HL-60/S4 treated with retinoic acid at 250 ng/mL for 4 days and 3 days (cell line): ENCODE results near the gene TMEFF1.

Source experiments
- in situ Hi-C: fragments of 300-500 bp; cut with MboI; formaldehyde crosslinking; loops from 2 replicates; pipeline ENCODE4 v1.7.0; 2022; ENCODE audit warnings: low sequenced_read_pairs

The TMEFF1 gene

GRCh38 chr9:100573655-100574260 lies 100.8 kb downstream of the TMEFF1 start:
- in situ Hi-C loops: no loop called here

DNA sequence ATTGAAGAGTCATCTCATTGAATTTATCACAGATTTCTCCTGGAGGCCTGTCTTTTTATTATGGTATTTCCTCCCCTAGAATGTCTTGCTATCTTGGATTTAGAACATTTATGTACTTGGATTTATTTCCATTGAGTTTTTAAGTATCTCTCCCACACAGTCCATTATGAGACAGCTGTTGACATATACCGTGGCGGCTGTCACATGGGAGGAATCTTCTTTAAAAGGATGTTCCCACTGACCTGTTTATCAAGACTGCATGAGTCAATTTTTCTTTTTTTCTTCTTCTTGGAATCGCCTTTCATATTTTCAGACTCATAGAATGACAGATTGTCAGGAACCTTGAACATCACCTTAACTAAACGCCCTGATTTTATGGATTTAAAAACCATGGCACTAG lies 102.1 kb downstream of the TMEFF1 start:
- in situ Hi-C loops: no loop called here

GRCh38 chr9:100575765-100576386 lies 102.9 kb downstream of the TMEFF1 start:
- in situ Hi-C loops: no loop called here

DNA sequence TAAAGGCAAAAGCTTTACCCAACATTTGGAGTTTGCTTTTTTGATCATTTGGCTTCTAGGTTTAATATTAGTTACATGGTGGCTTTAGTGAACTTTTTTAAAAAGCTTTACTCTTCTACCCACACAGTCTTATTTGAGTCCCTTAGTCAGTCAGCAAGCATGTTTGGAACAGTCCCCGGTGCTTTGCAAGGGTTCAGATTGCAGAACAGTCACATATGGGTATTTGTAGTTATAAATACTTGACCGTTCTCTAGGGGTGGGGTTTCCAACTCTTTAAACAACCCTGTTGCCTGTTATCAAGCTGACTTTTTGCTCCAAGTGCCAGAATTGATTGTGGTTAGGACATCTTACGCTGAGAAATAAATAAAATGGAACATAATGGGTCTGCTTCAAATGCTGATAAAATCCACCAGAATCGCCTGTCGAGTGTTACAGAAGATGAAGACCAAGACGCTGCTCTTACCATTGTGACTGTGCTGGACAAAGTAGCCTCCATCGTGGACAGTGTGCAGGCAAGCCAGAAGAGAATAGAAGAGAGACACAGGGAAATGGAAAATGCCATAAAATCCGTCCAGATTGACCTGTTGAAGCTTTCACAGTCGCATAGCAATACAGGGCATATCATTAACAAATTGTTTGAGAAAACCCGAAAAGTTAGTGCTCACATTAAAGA lies 105.0 kb downstream of the TMEFF1 start, which contains the start of gene CAVIN4:
TSS of gene CAVIN4 (plus strand) at position 304 of the 673 bp plus-strand sequence. CDS start at position 369, 65 bp downstream.
- in situ Hi-C loops: no loop called here

DNA sequence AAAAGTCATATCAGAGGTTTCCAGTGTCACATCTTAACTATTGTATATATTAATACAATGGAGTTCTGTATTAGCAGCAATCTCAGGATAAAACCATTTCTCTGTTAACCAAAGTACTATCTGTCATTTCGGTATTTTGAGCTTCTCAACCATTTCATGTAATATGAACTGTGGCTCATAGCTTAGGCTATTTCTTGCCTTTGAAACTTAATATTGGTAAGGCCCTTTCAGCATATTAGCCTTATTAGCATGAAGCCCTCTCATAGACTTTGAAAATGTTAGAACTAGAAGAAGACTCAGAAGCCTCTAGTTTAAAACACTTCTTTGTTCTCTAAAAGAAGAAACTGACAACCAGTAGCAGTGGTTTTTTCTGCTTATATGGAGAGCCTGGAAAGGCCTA lies 105.7 kb downstream of the TMEFF1 start:
- in situ Hi-C loops: no loop called here

GRCh38 chr9:100579665-100580064 lies 106.7 kb downstream of the TMEFF1 start:
- in situ Hi-C loops: no loop called here

GRCh38 chr9:100580257-100580656 lies 107.3 kb downstream of the TMEFF1 start:
- in situ Hi-C loops: no loop called here

GRCh38 chr9:100581081-100581480 lies 108.1 kb downstream of the TMEFF1 start:
- in situ Hi-C loops: no loop called here

DNA sequence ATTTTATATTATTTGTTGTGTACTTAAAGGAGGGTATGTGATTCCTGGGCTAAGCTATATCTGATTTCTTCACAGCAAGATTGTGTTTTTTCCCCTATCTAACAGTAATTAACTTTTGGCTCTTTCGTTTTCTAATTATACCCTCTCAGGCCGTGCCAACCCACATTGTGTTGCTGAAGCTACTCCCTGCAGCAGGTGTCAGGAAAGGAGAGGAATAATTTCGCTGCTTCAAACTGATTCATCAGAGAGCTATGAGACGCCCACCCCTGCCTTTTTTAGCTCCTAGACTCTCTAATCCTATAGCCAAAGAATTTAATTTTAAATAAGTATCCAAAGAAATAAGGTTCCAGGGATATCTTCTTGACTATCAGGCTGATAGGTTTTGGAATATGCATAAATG lies 108.7 kb downstream of the TMEFF1 start:
- in situ Hi-C loops: no loop called here

DNA sequence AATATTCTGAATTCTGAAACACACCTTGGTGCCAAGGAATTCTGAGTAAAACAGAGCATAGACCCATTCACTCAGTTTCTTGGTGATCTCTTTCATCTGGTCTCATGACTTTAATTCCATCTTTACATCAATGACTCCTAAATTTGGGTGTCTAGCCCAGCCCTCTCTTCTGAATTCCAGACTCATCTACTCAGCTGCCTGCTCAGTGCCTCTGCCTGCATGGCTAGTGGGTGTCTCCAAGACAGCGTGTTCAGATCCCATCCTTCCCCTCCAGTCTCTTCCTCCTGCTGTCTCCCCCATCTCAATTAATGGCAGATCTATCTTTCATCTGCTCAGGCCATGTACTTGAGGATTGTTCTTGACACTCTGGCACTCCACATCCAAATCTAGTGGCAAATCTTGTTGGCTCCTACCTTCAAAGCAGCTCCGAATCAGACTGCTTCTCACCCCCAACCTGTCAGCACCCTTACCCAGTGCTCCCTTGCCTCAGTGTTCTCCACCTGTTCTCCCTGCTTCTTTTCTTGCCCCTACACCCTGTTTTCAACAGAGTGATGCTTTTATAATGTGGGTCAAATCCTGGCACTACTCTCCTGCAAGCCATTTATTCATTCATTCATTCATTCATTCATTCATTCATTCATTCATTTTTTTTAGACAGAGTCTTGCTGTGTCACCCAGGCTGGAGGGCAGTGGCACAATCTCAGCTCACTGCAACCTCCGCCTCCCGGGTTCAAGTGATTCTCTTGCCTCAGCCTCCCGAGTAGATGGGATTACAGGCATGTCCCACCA lies 110.3 kb downstream of the TMEFF1 start:
- in situ Hi-C loops: no loop called here

DNA sequence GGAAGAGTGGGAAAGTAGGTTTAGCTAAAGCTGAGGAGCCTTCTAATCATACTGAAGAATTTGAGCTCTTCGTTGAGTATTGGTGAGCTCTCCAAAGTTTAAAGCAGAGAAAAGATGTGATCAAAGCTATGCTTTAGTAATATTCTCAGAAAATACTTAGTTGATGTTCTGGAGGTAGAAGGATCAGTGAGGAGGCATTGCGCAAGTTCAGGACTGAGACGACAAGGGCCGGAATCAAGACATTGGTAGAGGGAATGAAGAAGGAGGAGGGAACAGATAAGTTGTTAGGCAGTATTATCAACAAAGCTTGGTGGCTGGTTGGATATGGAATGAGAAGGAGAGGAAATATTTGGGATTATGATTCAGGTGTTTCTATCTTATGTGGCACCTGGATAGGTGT lies 112.0 kb downstream of the TMEFF1 start:
- in situ Hi-C loops: no loop called here

- in situ Hi-C loops: no loop called here
Observed at GRCh38 chr9:100586093-100586492, 113.1 kb downstream of the TMEFF1 start.

DNA sequence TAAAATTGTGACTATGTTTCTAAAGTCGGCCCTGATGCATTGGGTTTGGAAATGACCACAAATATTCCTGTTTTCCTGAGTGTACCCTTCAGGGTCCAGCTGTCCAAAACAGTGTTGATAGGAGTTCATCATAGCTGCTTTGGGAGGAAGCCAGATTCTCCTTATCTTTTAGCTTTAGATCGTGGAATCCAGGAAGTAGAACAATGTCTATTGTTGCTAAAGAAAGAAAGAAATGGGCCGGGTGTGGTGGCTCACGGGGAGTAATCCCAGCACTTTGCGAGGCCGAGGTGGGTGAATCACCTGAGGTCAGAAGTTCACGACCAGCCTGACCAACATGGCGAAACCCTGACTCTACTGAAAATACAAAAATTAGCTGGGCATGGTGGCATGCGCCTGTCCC lies 114.4 kb downstream of the TMEFF1 start:
- in situ Hi-C loops: no loop called here

GRCh38 chr9:100589582-100589981 lies 116.6 kb downstream of the TMEFF1 start:
- in situ Hi-C loops: no loop called here

DNA sequence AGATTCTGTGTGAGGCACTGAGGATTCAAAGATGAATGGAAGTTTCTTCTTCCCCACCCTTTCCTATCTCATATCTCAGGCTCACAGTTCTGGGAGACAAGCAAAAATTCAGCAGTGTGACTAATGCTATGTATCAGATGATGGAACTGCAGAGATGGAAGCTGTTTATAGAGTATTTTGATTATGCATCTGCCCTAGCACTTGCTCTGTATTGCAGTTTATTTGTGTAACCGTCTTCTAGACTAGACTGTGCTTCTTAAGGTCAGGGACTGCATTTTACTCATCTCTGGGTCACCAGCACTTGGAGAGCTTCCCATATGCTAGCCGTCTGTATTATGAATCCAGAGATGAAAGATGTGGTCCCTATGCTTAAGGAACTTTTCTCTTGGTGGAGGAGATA lies 117.5 kb downstream of the TMEFF1 start:
- in situ Hi-C loops: loop anchor here (10.0 kb wide), 1 partner anchor 1406 kb away; no protein-coding TSS in a partner anchor

DNA sequence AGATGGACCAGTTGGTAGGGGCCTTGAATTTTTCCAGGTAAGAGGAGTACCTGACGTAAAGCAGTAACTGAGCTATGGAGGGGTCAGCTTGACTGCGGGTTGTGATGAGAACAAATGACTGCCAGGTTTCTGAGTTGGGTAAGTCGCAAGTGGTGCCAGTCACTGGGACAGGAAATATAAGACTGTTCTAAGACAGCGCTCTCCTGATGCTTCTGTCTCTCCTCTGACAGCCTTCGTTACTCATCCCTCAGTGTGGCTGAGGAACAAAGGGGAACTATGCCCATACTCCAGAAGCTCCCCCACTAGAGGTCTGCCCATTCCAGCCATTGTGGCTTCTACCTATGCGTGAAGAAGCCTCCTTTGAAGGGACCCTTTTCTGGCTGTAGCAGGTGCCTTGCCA lies 118.2 kb downstream of the TMEFF1 start:
- in situ Hi-C loops: loop anchor here (10.0 kb wide), 1 partner anchor 1406 kb away; no protein-coding TSS in a partner anchor

GRCh38 chr9:100591639-100592412 lies 118.9 kb downstream of the TMEFF1 start:
- in situ Hi-C loops: loop anchor here (10.0 kb wide), 1 partner anchor 1407 kb away; no protein-coding TSS in a partner anchor

DNA sequence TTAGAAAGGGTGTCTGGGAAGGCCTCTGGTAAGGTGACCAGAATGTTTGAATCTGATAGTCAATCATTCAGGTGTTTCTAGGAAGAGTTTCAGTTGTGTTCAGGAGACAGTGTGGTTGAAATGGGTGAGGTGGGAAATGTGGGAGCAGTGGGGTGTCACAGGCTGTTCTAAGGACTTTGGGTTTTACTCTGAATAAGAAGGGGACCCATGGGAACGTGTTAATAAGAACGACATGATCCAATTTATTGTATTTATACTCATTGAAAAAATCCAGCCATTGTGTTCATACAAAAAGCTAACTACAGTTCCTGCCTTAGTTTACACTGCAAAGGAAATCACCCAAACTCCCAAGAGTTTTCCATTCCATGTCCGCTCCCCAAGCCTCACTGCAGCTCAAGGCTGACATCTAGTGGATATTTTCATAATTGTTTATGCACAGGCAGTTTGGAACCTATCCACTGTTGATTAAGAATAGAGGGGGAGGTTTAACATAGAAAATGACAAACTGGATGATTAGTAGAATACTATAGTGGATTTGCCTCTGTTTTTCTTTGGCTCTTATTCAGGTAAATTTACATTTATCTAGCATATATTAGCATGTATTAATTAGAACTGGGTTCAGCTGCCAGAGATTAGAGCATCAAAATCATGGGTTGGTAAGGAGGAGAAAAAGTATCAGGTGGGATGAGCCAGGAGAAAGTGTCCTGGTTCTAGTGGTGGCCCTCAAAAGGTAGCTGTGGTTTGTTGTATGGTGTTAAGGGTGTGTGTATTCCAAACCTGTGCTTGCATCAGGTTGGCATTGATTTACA lies 122.6 kb downstream of the TMEFF1 start:
- in situ Hi-C loops: loop anchor here (10.0 kb wide), 1 partner anchor 1411 kb away; no protein-coding TSS in a partner anchor

DNA sequence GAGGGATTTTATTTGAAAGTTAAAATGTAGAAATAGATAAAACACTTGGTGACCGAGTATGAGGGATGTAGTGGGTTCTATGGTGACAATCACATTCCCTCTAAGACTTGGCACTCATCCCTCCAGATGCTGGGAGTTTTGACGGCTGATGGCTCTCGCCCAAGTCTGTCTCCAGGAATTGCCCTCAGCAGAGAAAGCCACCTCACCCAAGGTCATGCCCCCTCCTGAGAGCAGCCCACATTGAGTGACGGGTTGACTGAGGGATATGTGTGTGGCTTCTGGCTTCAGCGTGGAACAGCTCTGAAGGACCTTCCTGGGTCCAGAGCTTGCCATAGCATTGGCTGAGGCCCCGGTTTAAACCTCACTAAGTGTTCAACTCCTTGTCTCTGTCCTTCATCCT lies 124.3 kb downstream of the TMEFF1 start:
- in situ Hi-C loops: loop anchor here (10.0 kb wide), 1 partner anchor 1412 kb away; no protein-coding TSS in a partner anchor
